HCT116 (cell line): ENCODE measurements around the gene TPPP3. TPM values are rescaled to one million over a fixed set of nuclear protein-coding genes. Genes with fewer than 3 reads are reported as not detected.

Experiments used
- ATAC-seq: fragments of 200-7000 bp; cut with Tn5 transposase; 2 replicates; pipeline ENCODE4 v1.9.1; 2020; ENCODE audit warnings: mild to moderate bottlenecking, moderate library complexity
- BruUV-seq: library from RNA; stranded (reverse); fragments of 400-500 nt; replicated peaks from 2 replicates; lab custom pipeline; 2021; lab: Mats Ljungman, UMichigan
- CTCF ChIA-PET: fragments of 300-600 bp; sonication (Branson Sonifier 250); formaldehyde crosslinking; loops from one replicate; lab custom pipeline; 2021; ENCODE audit warnings: antibody characterized with exemption; lab: Charles Lee
- POLR2A ChIA-PET: fragments of 300-600, 350-600 bp; sonication (Branson Sonifier 250); formaldehyde crosslinking; loops from one replicate; lab custom pipeline; 2021; ENCODE audit warnings: antibody characterized with exemption; lab: Charles Lee
- RAD21 ChIA-PET, 2 experiments: fragments of 300-600 bp; sonication (Branson Sonifier 250); formaldehyde crosslinking; loops; one replicate each; lab custom pipeline; 2023; ENCODE audit warnings: low total read pairs in 2 of 2; ENCODE audit not compliant: uncharacterized antibody in 2 of 2, unreplicated experiment in 2 of 2, low non-redundant PET in 1 of 2; lab: Charles Lee
- DNase-seq: peaks from one replicate; pipeline ENCODE4 v3.0.0-alpha.2; 2010; ENCODE audit warnings: low read depth, low spot score
- H2AFZ ChIP-seq: fragments of 200-600 bp; shearing (Covaris generic), sonication (generic); 2 replicates; pipeline ENCODE4 v1.6.1; 2017; ENCODE audit warnings: low read depth, mixed run types, mixed read lengths, antibody characterized with exemption, low read length; ENCODE audit not compliant: poor library complexity, severe bottlenecking
- H3K27ac ChIP-seq: 2 replicates; pipeline ENCODE4 v1.5.1; 2012; ENCODE audit warnings: low read depth, low read length
- H3K27me3 ChIP-seq: fragments of 200-600 bp; sonication (generic); 2 replicates; pipeline ENCODE4 v1.6.1; 2016; ENCODE audit warnings: mixed run types, low read length, mixed read lengths; ENCODE audit not compliant: insufficient read depth
- H3K36me3 ChIP-seq, 2 experiments: fragments of 200-500 bp in 1 of 2; fragments of 200-600 bp in 1 of 2; sonication (Bioruptor generic) in 1 of 2; sonication (generic) in 1 of 2; 2 replicates each; pipeline versions ENCODE4 v1.5.1 to v1.6.1; 2014 to 2016; ENCODE audit warnings: low read length in 2 of 2, inconsistent platforms in 1 of 2, mixed read lengths in 1 of 2, mixed run types in 1 of 2; ENCODE audit not compliant: insufficient read depth in 2 of 2, control insufficient read depth in 1 of 2
- H3K4me1 ChIP-seq, 2 experiments: fragments of 200-600 bp in 1 of 2; sonication (generic) in 1 of 2; 2 replicates each; pipeline versions ENCODE4 v1.5.1 to v1.6.1; 2012 to 2017; ENCODE audit warnings: low read length in 2 of 2, inconsistent platforms in 1 of 2, mild to moderate bottlenecking in 1 of 2, mixed read lengths in 1 of 2, mixed run types in 1 of 2, moderate library complexity in 1 of 2; ENCODE audit not compliant: insufficient read depth in 2 of 2, control insufficient read depth in 1 of 2
- H3K4me2 ChIP-seq: fragments of 200-600 bp; sonication (generic); 2 replicates; pipeline ENCODE4 v1.6.1; 2017; ENCODE audit warnings: mixed run types, low read length, mixed read lengths
- H3K4me3 ChIP-seq, 2 experiments: fragments of 200-600 bp in 1 of 2; sonication (generic) in 1 of 2; replicated peaks in 1 of 2; 2 replicates each; pipeline ENCODE4 v1.5.1; 2011 to 2016; ENCODE audit warnings: low read length in 2 of 2, control low read depth in 1 of 2, low read depth in 1 of 2, mild to moderate bottlenecking in 1 of 2, mixed read lengths in 1 of 2, mixed run types in 1 of 2
- H3K79me2 ChIP-seq: fragments of 200-600 bp; sonication (generic); 2 replicates; pipeline ENCODE4 v1.6.1; 2017; ENCODE audit warnings: mild to moderate bottlenecking, mixed run types, low read length, moderate library complexity, mixed read lengths; ENCODE audit not compliant: insufficient read depth
- H3K9ac ChIP-seq: fragments of 200-600 bp; sonication (generic); 2 replicates; pipeline ENCODE4 v1.6.1; 2016; ENCODE audit warnings: low read length, mixed read lengths
- H3K9me2 ChIP-seq: fragments of 200-600 bp; sonication (generic), shearing (Covaris generic); 2 replicates; pipeline ENCODE4 v1.6.1; 2017; ENCODE audit warnings: mixed run types, mild to moderate bottlenecking, moderate library complexity; ENCODE audit not compliant: insufficient read depth
- H3K9me3 ChIP-seq, 2 experiments: fragments of 200-500 bp in 1 of 2; fragments of 200-600 bp in 1 of 2; sonication (Bioruptor generic) in 1 of 2; sonication (generic) in 1 of 2; 2 replicates each; pipeline ENCODE4 v1.6.1; 2014 to 2017; ENCODE audit warnings: low read length in 2 of 2, mixed read lengths in 2 of 2, inconsistent platforms in 1 of 2, low read depth in 1 of 2, mild to moderate bottlenecking in 1 of 2, mixed run types in 1 of 2, moderate library complexity in 1 of 2; ENCODE audit not compliant: control insufficient read depth in 1 of 2, insufficient read depth in 1 of 2
- H4K20me1 ChIP-seq: fragments of 200-600 bp; sonication (generic), shearing (Covaris generic); 2 replicates; pipeline ENCODE4 v1.6.1; 2017; ENCODE audit warnings: mixed run types, mild to moderate bottlenecking, moderate library complexity; ENCODE audit not compliant: insufficient read depth
- CBX3 ChIP-seq: IDR thresholded peaks from 2 replicates; pipeline ENCODE4 v1.6.1; 2012; ENCODE audit warnings: low read depth
- CEBPB ChIP-seq: IDR thresholded peaks from 2 replicates; pipeline ENCODE4 v1.6.1; 2012; ENCODE audit warnings: low read depth
- EGR1 ChIP-seq: IDR thresholded peaks from 2 replicates; pipeline ENCODE4 v1.6.1; 2012; ENCODE audit warnings: low read depth
- EZH2phosphoT487 ChIP-seq: fragments of 200-600 bp; IDR thresholded peaks from 2 replicates; pipeline ENCODE4 v1.6.1; 2018; ENCODE audit warnings: antibody characterized with exemption, borderline replicate concordance
- JUND ChIP-seq: IDR thresholded peaks from 2 replicates; pipeline ENCODE4 v1.6.1; 2012
- MAX ChIP-seq: IDR thresholded peaks from 2 replicates; pipeline ENCODE4 v1.6.1; 2012
- POLR2A ChIP-seq: IDR thresholded peaks from 2 replicates; pipeline ENCODE4 v1.7.0; 2011; ENCODE audit warnings: borderline replicate concordance; ENCODE audit not compliant: insufficient read depth, insufficient read length; ENCODE audit errors: extremely low read depth
- RAD21 ChIP-seq: IDR thresholded peaks from 2 replicates; pipeline ENCODE4 v1.6.1; 2012; ENCODE audit warnings: low read depth, mild to moderate bottlenecking
- SIN3A ChIP-seq: IDR thresholded peaks from 2 replicates; pipeline ENCODE4 v1.6.1; 2012; ENCODE audit warnings: low read depth
- SP1 ChIP-seq: IDR thresholded peaks from 2 replicates; pipeline ENCODE4 v1.6.1; 2012; ENCODE audit warnings: low read depth
- SRF ChIP-seq: IDR thresholded peaks from 2 replicates; pipeline ENCODE4 v1.6.1; 2012; ENCODE audit warnings: low read depth
- YY1 ChIP-seq: IDR thresholded peaks from 2 replicates; pipeline ENCODE4 v1.6.1; 2011; ENCODE audit warnings: low read length, low read depth, moderate library complexity, mild to moderate bottlenecking; ENCODE audit not compliant: insufficient replicate concordance; ENCODE audit errors: extremely low read depth
- ZFX ChIP-seq: fragments of 450-650 bp; IDR thresholded peaks from 2 replicates; pipeline ENCODE4 v1.6.1; 2017
- ZNF274 ChIP-seq: fragments of 200-500 bp; sonication (Bioruptor generic); IDR thresholded peaks from 2 replicates; pipeline ENCODE4 v1.6.1; 2014; ENCODE audit warnings: mild to moderate bottlenecking, low read depth, low read length, inconsistent platforms
- intact Hi-C: fragments of 100-400 bp; cut with micrococcal nuclease; formaldehyde crosslinking; loops from 2 replicates; pipeline ENCODE4 v1.10.0; 2022
- total RNA-seq: library from RNA; stranded (reverse); gene quantifications from one replicate; pipeline ENCODE4 v1.2.1, GENCODE V29; 2021; ENCODE audit not compliant: unreplicated experiment
- TF ChIP-seq, protein P1 (sequence below): IDR thresholded peaks from 2 replicates; pipeline ENCODE4 v1.6.1; 2012

The TPPP3 gene
- total RNA-seq, 1 experiment from 2014 or later = 1.2 TPM

DNA sequence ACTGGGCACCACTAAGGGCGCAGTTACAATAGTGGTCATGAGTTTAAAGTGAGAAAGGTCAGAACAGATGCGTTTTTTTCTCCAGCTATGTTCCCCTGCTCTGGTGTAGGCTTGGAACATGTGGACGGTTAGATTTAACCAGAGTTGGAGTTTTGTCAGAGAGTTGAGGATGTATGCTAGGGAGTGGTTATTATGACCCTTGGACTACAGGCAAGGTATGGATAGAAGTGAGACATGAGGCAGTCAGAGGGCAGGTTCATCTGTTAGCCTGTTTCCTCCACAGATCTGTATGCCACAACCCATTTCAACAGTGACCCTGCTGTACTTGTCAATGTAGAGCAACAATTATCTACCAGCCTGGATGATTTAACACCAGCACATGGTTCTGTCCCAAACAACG, 22.6 kb downstream of the TPPP3 start:
- no peak for TF ChIP-seq POLR2A
- TF ChIP-seq SRF = no peak
- TF ChIP-seq CBX3 = no peak
- TF ChIP-seq ZNF274 = no peak
- no peak for TF ChIP-seq YY1
- no peak for TF ChIP-seq ZFX
- TF ChIP-seq, protein P1, sequence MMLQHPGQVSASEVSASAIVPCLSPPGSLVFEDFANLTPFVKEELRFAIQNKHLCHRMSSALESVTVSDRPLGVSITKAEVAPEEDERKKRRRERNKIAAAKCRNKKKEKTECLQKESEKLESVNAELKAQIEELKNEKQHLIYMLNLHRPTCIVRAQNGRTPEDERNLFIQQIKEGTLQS = no peak
- TF ChIP-seq SIN3A = no peak
- no peak for TF ChIP-seq JUND
- no peak for TF ChIP-seq EZH2phosphoT487
- no peak for TF ChIP-seq RAD21
- no peak for TF ChIP-seq MAX
- no peak for TF ChIP-seq EGR1
- no peak for TF ChIP-seq CEBPB
- TF ChIP-seq SP1 = no peak
- H3K27me3 ChIP-seq = no peaks in the 10 kb centered on the region
- no peaks in the 10 kb centered on the region for H3K9me2 ChIP-seq
- no peak overlapping the region for H3K27ac ChIP-seq
- intact Hi-C loops = no loop called here
- H3K9me3 ChIP-seq = no peaks in the 10 kb centered on the region
- CTCF ChIA-PET = no interaction called here
- DNase-seq = no peak
- H3K4me3 ChIP-seq = no peak overlapping the region
- H3K4me2 ChIP-seq = no peak overlapping the region
- no peak for ATAC-seq
- no TSS peak for BruUV-seq
- H4K20me1 ChIP-seq = no peaks in the 10 kb centered on the region
- H3K9ac ChIP-seq = no peak overlapping the region
- H2AFZ ChIP-seq = no peak overlapping the region
- no peaks in the 10 kb centered on the region for H3K4me1 ChIP-seq
- no peaks in the 10 kb centered on the region for H3K79me2 ChIP-seq
- RAD21 ChIA-PET = no interaction called here
- POLR2A ChIA-PET = no interaction called here
- no peaks in the 10 kb centered on the region for H3K36me3 ChIP-seq
